PC-3 (cell line): ENCODE measurements around the gene PADI2. TPM values are rescaled to one million over a fixed set of nuclear protein-coding genes. Genes with fewer than 3 reads are reported as not detected.

Experiments
- ATAC-seq: fragments of 200-7000 bp; cut with Tn5 transposase; 2 replicates; pipeline ENCODE4 v1.9.1; 2020; ENCODE audit warnings: mild to moderate bottlenecking, moderate library complexity
- BruUV-seq: library from RNA; stranded (reverse); fragments of 400-500 nt; replicated peaks from 2 replicates; lab custom pipeline; 2021; lab: Mats Ljungman, UMichigan
- CTCF ChIA-PET: fragments of 300-600 bp; sonication (Branson Sonifier 250); formaldehyde crosslinking; loops from one replicate; lab custom pipeline; 2022; ENCODE audit warnings: antibody characterized with exemption; lab: Charles Lee
- POLR2A ChIA-PET: fragments of 300-600 bp; sonication (Branson Sonifier 250); formaldehyde crosslinking; loops from one replicate; lab custom pipeline; 2022; ENCODE audit warnings: antibody characterized with exemption; ENCODE audit not compliant: unreplicated experiment; lab: Charles Lee
- DNase-seq: peaks from one replicate; pipeline ENCODE4 v3.0.0-alpha.2; 2015
- H2AFZ ChIP-seq: fragments of 300-600 bp; sonication (generic); 2 replicates; pipeline ENCODE4 v1.6.0; 2016; ENCODE audit warnings: antibody characterized with exemption, low read length
- H3F3A ChIP-seq: fragments of 300-600 bp; sonication (generic); one replicate; pipeline ENCODE4 v1.6.0; 2017; ENCODE audit warnings: antibody characterized with exemption, low read length, control low read depth, mild to moderate bottlenecking; ENCODE audit not compliant: unreplicated experiment
- H3K27ac ChIP-seq: fragments of 300-600 bp; sonication (generic); 2 replicates; pipeline ENCODE4 v1.5.1; 2016; ENCODE audit warnings: mild to moderate bottlenecking, low read length
- H3K27me3 ChIP-seq: fragments of 300-600 bp; sonication (generic); 2 replicates; pipeline ENCODE4 v1.6.1; 2016; ENCODE audit warnings: low read length, mixed read lengths
- H3K36me3 ChIP-seq: fragments of 300-600 bp; sonication (generic); 2 replicates; pipeline ENCODE4 v1.6.1; 2016; ENCODE audit warnings: low read depth, mixed run types, low read length, mixed read lengths
- H3K4me1 ChIP-seq: fragments of 300-600 bp; sonication (generic); 2 replicates; pipeline ENCODE4 v1.5.1; 2016; ENCODE audit warnings: low read length; ENCODE audit not compliant: insufficient read depth
- H3K4me2 ChIP-seq: fragments of 300-600 bp; sonication (generic); 2 replicates; pipeline ENCODE4 v1.6.0; 2016; ENCODE audit warnings: low read length
- H3K4me3 ChIP-seq: fragments of 300-600 bp; sonication (generic); 2 replicates; pipeline ENCODE4 v1.5.1; 2016; ENCODE audit warnings: mild to moderate bottlenecking, low read length, mixed read lengths
- H3K79me2 ChIP-seq: fragments of 300-600 bp; sonication (generic); 2 replicates; pipeline ENCODE4 v1.6.1; 2017; ENCODE audit warnings: low read length, mixed read lengths
- H3K9ac ChIP-seq: fragments of 300-600 bp; sonication (generic); 2 replicates; pipeline ENCODE4 v1.6.0; 2016; ENCODE audit warnings: mild to moderate bottlenecking, low read length
- H3K9me2 ChIP-seq: fragments of 300-600 bp; sonication (generic); replicated peaks from 2 replicates; pipeline ENCODE4 v1.6.1; 2016; ENCODE audit warnings: mixed run types, low read length, mixed read lengths
- H3K9me3 ChIP-seq: fragments of 300-600 bp; sonication (generic); 2 replicates; pipeline ENCODE4 v1.6.1; 2016; ENCODE audit warnings: low read length, mixed read lengths
- H4K20me1 ChIP-seq: fragments of 300-600 bp; sonication (generic); 2 replicates; pipeline ENCODE4 v1.6.1; 2016; ENCODE audit warnings: low read length, mixed read lengths
- EZH2 ChIP-seq: fragments of 300-600 bp; sonication (generic); IDR thresholded peaks from one replicate; pipeline ENCODE4 v1.6.1; 2017; ENCODE audit warnings: antibody characterized with exemption, mild to moderate bottlenecking, low read length; ENCODE audit not compliant: unreplicated experiment
- EZH2phosphoT487 ChIP-seq: fragments of 300-600 bp; sonication (generic); IDR thresholded peaks from 2 replicates; pipeline ENCODE4 v1.6.1; 2018; ENCODE audit warnings: mild to moderate bottlenecking, antibody characterized with exemption, low read length, borderline replicate concordance
- intact Hi-C: fragments of 100-400 bp; cut with micrococcal nuclease; formaldehyde crosslinking; loops from 2 replicates; pipeline ENCODE4 v1.9.0; 2023
- total RNA-seq: library from RNA; depleted of rRNA; stranded (reverse); fragments of >200 nt; gene quantifications from 2 replicates; pipeline ENCODE4 v1.2.3, GENCODE V29; 2014
- TF ChIP-seq, protein P1 (sequence below): fragments of 300-600 bp; sonication (generic); conservative IDR thresholded peaks from 2 replicates; pipeline ENCODE4 v1.5.1; 2017; ENCODE audit warnings: antibody characterized with exemption, low read depth, mild to moderate bottlenecking, low read length

PADI2 gene
- total RNA-seq, 1 experiment from 2014 or later: 2.4 TPM

- Histone ChIP-seq H3K36me3 (no peaks in the 10 kb centered on the region), H3K4me2 (no peak overlapping the region), H2AFZ (no peak overlapping the region), H3K9me2 (no peaks in the 10 kb centered on the region), H3F3A (no peaks in the 10 kb centered on the region), H3K79me2 (no peaks in the 10 kb centered on the region), H4K20me1 (no peaks in the 10 kb centered on the region), H3K27me3 (no peaks in the 10 kb centered on the region), H3K4me3 (no peak overlapping the region), H3K9ac (no peak overlapping the region), H3K4me1 (no peaks in the 10 kb centered on the region), H3K9me3 (no peaks in the 10 kb centered on the region; the same call in 1 of the 2 replicates), H3K27ac (no peak overlapping the region)
- ChIA-PET POLR2A (no interaction called here), CTCF (no interaction called here)
- ATAC-seq: no peak
- no peak for DNase-seq
- no TSS peak for BruUV-seq
- TF ChIP-seq EZH2 (no peak), EZH2phosphoT487 (no peak)
- TF ChIP-seq, protein P1, sequence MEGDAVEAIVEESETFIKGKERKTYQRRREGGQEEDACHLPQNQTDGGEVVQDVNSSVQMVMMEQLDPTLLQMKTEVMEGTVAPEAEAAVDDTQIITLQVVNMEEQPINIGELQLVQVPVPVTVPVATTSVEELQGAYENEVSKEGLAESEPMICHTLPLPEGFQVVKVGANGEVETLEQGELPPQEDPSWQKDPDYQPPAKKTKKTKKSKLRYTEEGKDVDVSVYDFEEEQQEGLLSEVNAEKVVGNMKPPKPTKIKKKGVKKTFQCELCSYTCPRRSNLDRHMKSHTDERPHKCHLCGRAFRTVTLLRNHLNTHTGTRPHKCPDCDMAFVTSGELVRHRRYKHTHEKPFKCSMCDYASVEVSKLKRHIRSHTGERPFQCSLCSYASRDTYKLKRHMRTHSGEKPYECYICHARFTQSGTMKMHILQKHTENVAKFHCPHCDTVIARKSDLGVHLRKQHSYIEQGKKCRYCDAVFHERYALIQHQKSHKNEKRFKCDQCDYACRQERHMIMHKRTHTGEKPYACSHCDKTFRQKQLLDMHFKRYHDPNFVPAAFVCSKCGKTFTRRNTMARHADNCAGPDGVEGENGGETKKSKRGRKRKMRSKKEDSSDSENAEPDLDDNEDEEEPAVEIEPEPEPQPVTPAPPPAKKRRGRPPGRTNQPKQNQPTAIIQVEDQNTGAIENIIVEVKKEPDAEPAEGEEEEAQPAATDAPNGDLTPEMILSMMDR: no peak
- intact Hi-C loops: no loop called here
Measured at GRCh38 chr1:17148950-17149608, 29.8 kb upstream of the PADI2 start.

DNA sequence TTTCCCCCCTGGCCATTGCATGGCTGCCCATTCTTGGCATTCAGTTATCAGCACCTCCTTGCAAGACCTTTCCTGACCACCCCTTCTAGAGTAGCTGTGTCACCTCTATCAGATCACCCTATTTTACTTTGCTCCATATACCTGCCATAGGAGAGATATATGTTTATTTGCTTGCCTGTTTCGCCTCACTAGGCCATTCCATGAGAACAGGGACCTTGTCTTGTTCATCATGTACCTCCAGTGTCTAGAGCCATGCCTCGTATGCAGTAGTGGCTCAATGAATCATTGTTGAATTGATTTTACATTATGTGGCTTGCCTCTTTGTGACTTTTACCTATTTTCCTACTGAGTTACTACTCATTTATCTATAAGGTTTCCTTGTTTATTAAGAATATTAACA lies 26.4 kb upstream of the PADI2 start:
- no TSS peak for BruUV-seq
- no peak overlapping the region for H3K9ac ChIP-seq
- no peaks in the 10 kb centered on the region for H3K4me1 ChIP-seq
- H3K36me3 ChIP-seq: no peaks in the 10 kb centered on the region
- intact Hi-C loops: no loop called here
- no peak overlapping the region for H2AFZ ChIP-seq
- no peaks in the 10 kb centered on the region for H3K9me2 ChIP-seq
- POLR2A ChIA-PET: no interaction called here
- no peaks in the 10 kb centered on the region for H3K79me2 ChIP-seq
- no peaks in the 10 kb centered on the region for H3K27me3 ChIP-seq
- H3K27ac ChIP-seq: no peak overlapping the region
- CTCF ChIA-PET: no interaction called here
- H3F3A ChIP-seq: no peaks in the 10 kb centered on the region
- H3K4me3 ChIP-seq: no peak overlapping the region
- ATAC-seq (no peak), DNase-seq (no peak)
- no peak overlapping the region for H3K4me2 ChIP-seq
- H4K20me1 ChIP-seq: no peaks in the 10 kb centered on the region
- TF ChIP-seq EZH2 (no peak), EZH2phosphoT487 (no peak)
- TF ChIP-seq, protein P1: no peak
- H3K9me3 ChIP-seq: no peaks in the 10 kb centered on the region

- intact Hi-C loops: no loop called here
- no peak for ATAC-seq
- no peak overlapping the region for H3K9ac ChIP-seq
Measured at GRCh38 chr1:17143760-17144159, 24.5 kb upstream of the PADI2 start.

More at GRCh38 chr1:17143760-17144159, 24.5 kb upstream of the PADI2 start:
- Histone ChIP-seq H3K36me3 (no peaks in the 10 kb centered on the region), H3K79me2 (no peaks in the 10 kb centered on the region), H3K4me3 (no peak overlapping the region), H3K9me2 (no peaks in the 10 kb centered on the region), H3K27ac (no peak overlapping the region), H2AFZ (no peak overlapping the region), H3K9me3 (no peaks in the 10 kb centered on the region), H3K27me3 (no peaks in the 10 kb centered on the region), H3K4me2 (no peak overlapping the region), H3K4me1 (no peaks in the 10 kb centered on the region), H4K20me1 (no peaks in the 10 kb centered on the region), H3F3A (no peaks in the 10 kb centered on the region)
- DNase-seq: no peak
- TF ChIP-seq, protein P1: no peak
- no peak for TF ChIP-seq EZH2
- no peak for TF ChIP-seq EZH2phosphoT487
- POLR2A ChIA-PET: no interaction called here
- CTCF ChIA-PET: no interaction called here
- no TSS peak for BruUV-seq
